GM12874 (cell line): Measurements from ENCODE around the gene NDE1.

ENCODE experiments used
- CTCF ChIP-seq: IDR thresholded peaks from 2 replicates; pipeline ENCODE4 v1.5.1; 2011; ENCODE audit warnings: low read depth, mild to moderate bottlenecking, control low read depth, low read length, moderate library complexity; ENCODE audit not compliant: insufficient read depth

Gene NDE1

GRCh38 chr16:15653227-15653626 lies 3.2 kb downstream of the NDE1 start:
- no peak for TF ChIP-seq CTCF

- TF ChIP-seq CTCF: no peak
Measured at GRCh38 chr16:15654591-15654990, 4.5 kb downstream of the NDE1 start.

GRCh38 chr16:15658149-15658548 lies 8.1 kb downstream of the NDE1 start:
- TF ChIP-seq CTCF: no peak

- TF ChIP-seq CTCF: no peak
Measured at GRCh38 chr16:15658556-15658955, 8.5 kb downstream of the NDE1 start.

GRCh38 chr16:15660203-15660601 lies 10.2 kb downstream of the NDE1 start:
- no peak for TF ChIP-seq CTCF

- TF ChIP-seq CTCF: no peak
Measured at GRCh38 chr16:15665107-15665506, 15.1 kb downstream of the NDE1 start.

GRCh38 chr16:15667091-15667742 lies 17.2 kb downstream of the NDE1 start:
- TF ChIP-seq CTCF: no peak
